HEK293T (cell line): ENCODE results near the gene TTC9.

Experiments used
- ARNT ChIP-seq: fragments of 450-650 bp; IDR thresholded peaks from 2 replicates; pipeline ENCODE4 v1.6.1; 2017; ENCODE audit warnings: mild to moderate bottlenecking
- ELF4 ChIP-seq: fragments of 450-650 bp; IDR thresholded peaks from 2 replicates; pipeline ENCODE4 v1.6.1; 2017; ENCODE audit warnings: antibody characterized with exemption
- FOXM1 ChIP-seq: fragments of 450-650 bp; IDR thresholded peaks from 2 replicates; pipeline ENCODE4 v1.6.1; 2017; ENCODE audit warnings: mild to moderate bottlenecking, borderline replicate concordance
- HDGF ChIP-seq: fragments of 450-650 bp; IDR thresholded peaks from 2 replicates; pipeline ENCODE4 v1.6.1; 2017; ENCODE audit warnings: antibody characterized with exemption, borderline replicate concordance
- NFRKB ChIP-seq: fragments of 450-650 bp; IDR thresholded peaks from 2 replicates; pipeline ENCODE4 v1.6.1; 2016; ENCODE audit warnings: mild to moderate bottlenecking, moderate library complexity
- SP1 ChIP-seq: fragments of 450-650 bp; IDR thresholded peaks from 2 replicates; pipeline ENCODE4 v1.6.1; 2017
- SUZ12 ChIP-seq: fragments of 450-650 bp; IDR thresholded peaks from 2 replicates; pipeline ENCODE4 v1.6.1; 2016; ENCODE audit warnings: mild to moderate bottlenecking
- TARDBP ChIP-seq: fragments of 450-650 bp; IDR thresholded peaks from 2 replicates; pipeline ENCODE4 v1.6.1; 2016
- ZNF384 ChIP-seq: fragments of 450-650 bp; IDR thresholded peaks from 2 replicates; pipeline ENCODE4 v1.6.1; 2016
- TF ChIP-seq, protein P1 (sequence below): fragments of 450-650 bp; IDR thresholded peaks from 2 replicates; pipeline ENCODE4 v1.6.1; 2016

DNA sequence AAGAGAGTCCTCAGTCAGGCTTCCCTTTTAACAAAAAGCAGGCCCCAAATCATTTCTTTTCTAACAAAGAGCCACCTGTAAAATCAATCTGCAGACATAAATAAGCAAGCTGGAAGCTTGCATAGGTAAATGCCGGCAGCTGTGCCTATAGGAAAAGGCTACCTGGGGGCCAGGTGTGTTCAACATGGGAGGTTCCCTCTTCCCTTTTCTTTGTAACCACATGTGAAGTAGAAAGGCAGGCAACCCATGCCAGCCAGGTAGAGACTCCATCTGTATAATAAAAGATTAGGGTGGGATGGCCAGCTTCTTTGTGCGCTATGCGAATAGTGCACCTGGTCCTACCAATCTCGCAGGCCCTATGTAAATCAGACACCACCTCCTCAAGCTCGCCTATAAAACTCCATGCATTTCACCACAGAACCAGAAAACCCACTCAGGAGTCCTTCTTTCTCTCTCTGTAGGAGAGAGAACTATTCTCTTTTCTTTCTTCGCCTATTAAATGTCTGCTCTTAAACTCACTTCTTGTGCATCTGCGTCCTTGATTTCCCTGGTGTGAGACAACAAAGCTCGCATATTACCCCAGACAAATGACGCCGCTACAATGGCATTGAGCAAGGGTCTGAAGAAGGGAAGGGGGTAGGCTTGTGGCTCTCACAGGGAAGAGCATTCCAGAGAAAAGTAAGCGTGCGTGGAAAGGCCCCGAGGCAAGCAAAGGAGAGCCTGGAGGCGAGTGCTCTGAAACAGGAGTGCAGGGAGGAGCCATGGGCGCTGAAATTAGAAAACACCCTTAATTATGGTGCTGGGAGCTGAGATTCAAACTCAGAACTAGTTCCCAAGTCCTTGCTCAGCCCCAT, 67.2 kb downstream of the TTC9 start:
- TF ChIP-seq SP1 (no peak), ELF4 (no peak), NFRKB (no peak), ZNF384 (no peak), HDGF (no peak), TARDBP (no peak), ARNT (no peak), SUZ12 (no peak), FOXM1 (no peak)
- TF ChIP-seq, protein P1, sequence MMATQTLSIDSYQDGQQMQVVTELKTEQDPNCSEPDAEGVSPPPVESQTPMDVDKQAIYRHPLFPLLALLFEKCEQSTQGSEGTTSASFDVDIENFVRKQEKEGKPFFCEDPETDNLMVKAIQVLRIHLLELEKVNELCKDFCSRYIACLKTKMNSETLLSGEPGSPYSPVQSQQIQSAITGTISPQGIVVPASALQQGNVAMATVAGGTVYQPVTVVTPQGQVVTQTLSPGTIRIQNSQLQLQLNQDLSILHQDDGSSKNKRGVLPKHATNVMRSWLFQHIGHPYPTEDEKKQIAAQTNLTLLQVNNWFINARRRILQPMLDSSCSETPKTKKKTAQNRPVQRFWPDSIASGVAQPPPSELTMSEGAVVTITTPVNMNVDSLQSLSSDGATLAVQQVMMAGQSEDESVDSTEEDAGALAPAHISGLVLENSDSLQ = no peak
